Muscle of back (tissue), 13 donors: ENCODE measurements around the gene IPPK. TPM values are rescaled to one million over a fixed set of nuclear protein-coding genes. Genes with fewer than 3 reads are reported as not detected.

ENCODE experiments used
- DNase-seq, 3 donors: peaks; one replicate each; pipeline versions ENCODE4 v3.0.0 to v3.0.0-alpha.2; 2013
- long read RNA-seq, 9 donors: transcript quantifications; one replicate each; lab custom pipeline, GENCODE V29; 2026
- polyA plus RNA-seq, 10 donors: library from polyadenylated mRNA; unstranded; fragments of 120-200 nt; gene quantifications; one replicate each; pipeline ENCODE4 v1.2.1, GENCODE V29; 2013; ENCODE audit not compliant: insufficient read length in 10 of 10

The IPPK gene, protein sequence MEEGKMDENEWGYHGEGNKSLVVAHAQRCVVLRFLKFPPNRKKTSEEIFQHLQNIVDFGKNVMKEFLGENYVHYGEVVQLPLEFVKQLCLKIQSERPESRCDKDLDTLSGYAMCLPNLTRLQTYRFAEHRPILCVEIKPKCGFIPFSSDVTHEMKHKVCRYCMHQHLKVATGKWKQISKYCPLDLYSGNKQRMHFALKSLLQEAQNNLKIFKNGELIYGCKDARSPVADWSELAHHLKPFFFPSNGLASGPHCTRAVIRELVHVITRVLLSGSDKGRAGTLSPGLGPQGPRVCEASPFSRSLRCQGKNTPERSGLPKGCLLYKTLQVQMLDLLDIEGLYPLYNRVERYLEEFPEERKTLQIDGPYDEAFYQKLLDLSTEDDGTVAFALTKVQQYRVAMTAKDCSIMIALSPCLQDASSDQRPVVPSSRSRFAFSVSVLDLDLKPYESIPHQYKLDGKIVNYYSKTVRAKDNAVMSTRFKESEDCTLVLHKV
- polyA plus RNA-seq, result 1 to 10 TPM; 6.2 to 9.9 (median 7.8) TPM
- long read RNA-seq, donor 1, result 0 reads
- long read RNA-seq, donor 2, full-length matches to known transcripts, result 2 of 2 reads
- long read RNA-seq, donor 2, partial matches to known transcripts, result 0 of 2 reads
- long read RNA-seq, donor 2, other reads (novel, unspliced or antisense), result 0 of 2 reads
- long read RNA-seq, donor 3, result 0 reads
- long read RNA-seq, donor 4, full-length matches to known transcripts, result 1 of 1 reads
- long read RNA-seq, donor 4, partial matches to known transcripts, result 0 of 1 reads
- long read RNA-seq, donor 4, other reads (novel, unspliced or antisense), result 0 of 1 reads
- long read RNA-seq, donor 5, full-length matches to known transcripts, result 1 of 1 reads
- long read RNA-seq, donor 5, partial matches to known transcripts, result 0 of 1 reads
- long read RNA-seq, donor 5, other reads (novel, unspliced or antisense), result 0 of 1 reads
- long read RNA-seq, donor 6, full-length matches to known transcripts, result 1 of 1 reads
- long read RNA-seq, donor 6, partial matches to known transcripts, result 0 of 1 reads
- long read RNA-seq, donor 6, other reads (novel, unspliced or antisense), result 0 of 1 reads
- long read RNA-seq, donor 7, full-length matches to known transcripts, result 2 of 2 reads
- long read RNA-seq, donor 7, partial matches to known transcripts, result 0 of 2 reads
- long read RNA-seq, donor 7, other reads (novel, unspliced or antisense), result 0 of 2 reads
- long read RNA-seq, donor 8, result 0 reads
- long read RNA-seq, donor 9, result 0 reads

DNA sequence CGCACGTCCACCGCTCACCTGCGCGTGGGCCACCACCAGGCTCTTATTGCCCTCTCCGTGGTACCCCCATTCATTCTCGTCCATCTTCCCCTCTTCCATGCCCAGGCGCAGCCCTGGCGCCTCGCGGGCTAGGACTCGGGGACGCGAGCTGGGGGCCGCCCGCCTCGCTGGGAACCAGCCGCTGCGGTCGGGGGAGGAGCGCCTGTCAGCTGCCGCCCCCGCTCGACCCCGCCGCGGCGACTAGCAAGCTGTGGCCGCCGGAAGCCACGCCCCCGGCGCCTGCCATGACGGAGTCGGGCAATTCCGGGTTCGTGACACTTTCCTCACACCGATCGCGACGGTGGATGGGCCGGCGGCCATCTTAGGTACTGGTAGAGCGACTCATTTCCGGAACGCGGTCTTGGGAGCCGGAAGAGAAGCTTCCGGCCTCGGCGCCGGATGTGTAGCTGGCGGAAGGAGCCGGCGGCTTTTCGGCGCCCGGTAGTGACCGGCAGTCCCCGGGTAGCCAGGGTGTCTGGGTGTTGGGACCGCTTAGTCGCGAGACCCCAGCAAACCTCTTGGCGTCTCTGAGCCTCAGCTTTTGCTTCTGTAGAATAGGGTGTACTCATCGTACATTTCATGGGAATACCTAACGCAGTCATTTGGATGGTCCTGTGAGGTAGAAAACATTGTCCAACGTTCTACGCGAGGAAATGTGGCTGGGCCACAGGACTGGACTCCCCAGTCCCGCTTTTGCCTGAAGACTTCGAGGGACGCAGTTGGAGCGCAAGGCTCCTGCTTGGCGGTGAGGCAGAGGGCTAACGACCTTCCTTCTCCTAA, at the start of gene IPPK:
Gene IPPK (minus strand): TSS at position 242 of the 819 bp plus-strand sequence. CDS start 143 bp downstream, at position 99.
- peak; percentile 99 for DNase-seq

DNA sequence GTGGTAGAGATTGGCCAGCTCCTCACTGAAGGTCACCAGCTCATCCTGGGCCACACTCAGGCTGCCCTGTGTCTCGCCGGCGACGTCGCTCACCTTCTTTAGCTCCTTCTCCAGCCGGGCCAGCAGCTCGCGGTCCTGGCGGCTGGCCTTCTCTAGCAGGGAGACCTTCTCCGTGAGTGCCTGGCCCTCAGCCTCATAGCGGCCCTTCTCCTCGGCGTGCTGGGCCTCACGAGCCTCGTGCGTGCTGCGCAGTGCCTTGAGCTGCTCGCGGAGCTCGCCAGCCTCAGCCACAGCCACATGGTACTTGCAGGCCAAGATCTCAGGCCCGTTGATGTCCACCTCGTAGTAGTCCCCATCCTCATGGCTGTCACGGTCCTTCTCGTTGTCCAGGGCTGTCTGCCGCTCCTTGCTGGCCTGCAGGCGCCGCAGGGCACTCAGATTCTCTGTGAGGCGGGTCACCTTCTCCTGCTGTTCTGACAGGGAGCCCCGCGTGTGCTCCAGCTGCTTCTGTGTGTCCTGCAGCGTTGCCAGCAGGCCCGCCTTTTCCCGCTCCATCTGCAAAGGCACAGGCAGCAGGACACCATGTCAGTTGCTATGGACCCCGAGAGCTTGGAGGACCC, 49.2 kb upstream of the IPPK start:
- DNase-seq, result no peak

DNA sequence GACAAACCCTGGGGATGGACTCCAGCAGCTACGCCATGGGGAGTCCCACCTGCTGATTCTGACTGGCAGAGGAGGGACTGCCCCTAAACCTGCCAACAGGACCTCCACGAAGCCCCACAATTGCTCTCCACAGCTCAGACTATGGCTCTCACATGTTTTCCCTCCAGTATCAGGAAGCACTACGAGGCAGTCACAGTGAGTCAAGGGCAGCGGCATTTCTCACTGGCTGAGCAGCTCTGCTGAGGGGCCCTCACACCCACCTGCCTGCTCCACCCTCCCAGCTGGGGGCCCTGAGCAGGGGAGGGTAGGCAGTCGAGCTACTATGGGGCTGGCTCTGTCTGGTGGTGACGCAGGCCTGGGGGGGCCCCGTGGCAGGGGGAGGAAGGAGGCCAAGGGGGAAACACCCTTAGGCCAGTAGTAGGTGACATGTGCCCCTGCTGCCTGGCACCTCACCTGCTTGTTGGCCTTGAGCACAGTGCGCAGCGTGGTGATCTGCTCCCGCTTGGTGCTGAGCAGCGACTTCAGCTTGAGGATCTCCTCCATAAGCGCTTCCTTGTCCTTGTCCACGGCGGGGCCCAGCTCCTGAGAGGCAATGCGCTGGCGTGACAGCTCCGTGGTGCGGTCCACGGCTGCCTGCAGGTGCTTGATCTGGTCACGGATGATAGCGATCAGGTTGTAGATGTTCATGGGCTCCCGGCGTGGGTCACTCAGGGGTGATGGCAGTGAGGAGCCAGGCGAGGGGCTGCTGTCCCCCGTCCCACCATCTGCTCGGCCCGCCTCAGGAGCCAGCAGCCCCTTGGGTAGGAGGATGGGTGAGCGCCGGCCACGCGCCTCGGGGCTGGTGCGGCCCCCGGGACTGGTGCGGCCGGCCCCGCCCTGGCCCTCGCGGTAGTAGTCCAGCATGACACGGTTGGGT, 48.4 kb upstream of the IPPK start:
- DNase-seq, result no peak

DNA sequence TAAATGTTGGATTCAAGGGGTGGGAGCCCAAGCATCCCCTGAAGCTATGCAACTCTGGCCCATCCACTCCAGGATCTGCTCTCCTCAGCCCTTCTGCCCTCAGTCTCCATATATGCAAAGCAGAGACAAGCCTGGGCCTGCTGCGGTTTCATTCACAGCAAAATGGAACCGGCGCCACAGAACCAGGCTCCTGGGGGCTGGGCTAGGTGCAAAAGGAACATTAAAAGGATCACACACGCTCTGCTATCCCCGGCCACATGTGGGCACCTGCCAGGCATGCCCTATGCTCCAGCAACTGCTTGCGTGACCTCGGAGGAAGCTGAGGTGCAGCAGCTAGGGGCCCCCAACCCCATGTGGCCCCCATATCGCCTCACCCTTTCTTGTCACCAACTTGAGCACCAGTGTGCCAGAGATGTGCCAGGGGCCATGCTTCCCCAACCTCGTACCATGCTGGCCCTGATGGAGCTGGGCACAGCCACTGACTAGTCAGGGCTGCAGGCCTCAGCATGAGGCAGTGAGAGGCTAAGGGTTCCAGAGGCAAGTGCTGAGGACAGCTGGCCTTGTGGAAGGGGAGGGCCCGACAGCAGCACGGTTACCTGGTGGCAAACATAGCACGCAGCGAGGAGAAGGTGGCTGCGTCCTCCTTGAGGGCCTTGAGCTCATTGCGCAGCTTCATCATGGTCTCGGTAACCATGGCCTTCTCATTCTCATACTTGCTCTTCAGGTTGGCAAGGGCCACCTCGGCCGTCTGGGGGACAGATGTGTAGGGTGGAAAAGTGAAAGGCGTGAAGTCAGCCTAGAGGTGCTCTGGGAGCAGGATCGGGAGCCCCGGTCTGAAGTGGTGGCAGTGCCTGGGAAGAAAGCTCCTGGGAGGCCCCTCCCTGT, 47.5 kb upstream of the IPPK start:
- DNase-seq, result no peak

DNA sequence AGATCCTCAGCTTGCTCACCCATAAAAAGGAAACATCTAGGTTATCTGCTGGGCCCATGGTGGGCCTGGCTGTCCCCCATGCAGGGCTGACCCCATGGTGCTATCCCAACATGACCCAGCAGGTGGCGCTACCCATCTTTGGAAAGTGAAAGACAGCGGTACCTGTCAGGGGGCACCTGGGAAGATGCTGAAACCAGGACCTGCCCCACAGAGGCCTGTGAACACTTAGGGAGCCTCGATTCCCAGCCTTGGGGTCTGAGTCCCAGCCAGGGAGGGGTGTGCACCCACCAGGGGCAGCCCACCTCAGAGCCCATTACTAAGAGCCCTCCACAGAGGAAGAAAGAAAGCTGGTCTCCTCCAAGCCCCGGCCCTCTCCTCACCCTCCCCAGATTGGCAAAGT, 46.6 kb upstream of the IPPK start:
- DNase-seq, result peak in 2 of 3 donors; percentile 42 to 66

DNA sequence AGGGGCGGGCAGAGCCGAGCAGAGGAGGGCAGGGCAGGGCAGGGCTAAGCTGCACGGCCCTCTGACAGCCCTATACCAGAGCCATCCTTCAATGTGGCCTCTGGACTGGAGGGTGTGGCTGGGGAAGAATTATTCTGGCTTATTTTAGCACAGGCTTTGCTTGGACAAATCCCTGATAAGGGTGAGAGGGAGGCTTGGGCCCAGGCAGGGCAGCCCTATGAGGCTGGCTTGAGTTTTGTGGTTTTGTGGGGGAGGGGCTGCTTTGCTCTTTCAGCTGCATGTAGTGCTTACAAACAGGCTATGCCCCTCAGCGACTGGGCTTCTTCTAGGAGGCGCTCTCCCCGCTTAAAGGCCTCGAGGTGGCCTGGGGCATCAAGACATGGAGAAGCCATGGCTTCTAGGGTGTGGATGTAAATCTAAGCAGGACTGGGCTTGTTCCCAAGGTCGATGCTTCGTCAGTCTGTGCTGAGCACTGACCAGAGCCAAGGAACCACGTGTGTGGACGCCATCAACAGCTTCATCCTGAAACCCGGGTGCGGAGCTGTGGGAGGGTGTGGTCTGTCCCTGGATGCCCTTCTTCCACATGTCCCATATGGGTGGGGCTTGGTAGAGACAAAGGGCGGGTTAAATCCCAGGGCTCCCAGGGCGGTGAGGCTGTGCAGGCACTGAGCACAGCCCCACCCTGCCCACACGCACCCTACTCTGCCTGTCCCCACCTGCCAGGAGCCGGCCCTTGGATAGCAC, 45.7 kb upstream of the IPPK start:
- no peak for DNase-seq

DNA sequence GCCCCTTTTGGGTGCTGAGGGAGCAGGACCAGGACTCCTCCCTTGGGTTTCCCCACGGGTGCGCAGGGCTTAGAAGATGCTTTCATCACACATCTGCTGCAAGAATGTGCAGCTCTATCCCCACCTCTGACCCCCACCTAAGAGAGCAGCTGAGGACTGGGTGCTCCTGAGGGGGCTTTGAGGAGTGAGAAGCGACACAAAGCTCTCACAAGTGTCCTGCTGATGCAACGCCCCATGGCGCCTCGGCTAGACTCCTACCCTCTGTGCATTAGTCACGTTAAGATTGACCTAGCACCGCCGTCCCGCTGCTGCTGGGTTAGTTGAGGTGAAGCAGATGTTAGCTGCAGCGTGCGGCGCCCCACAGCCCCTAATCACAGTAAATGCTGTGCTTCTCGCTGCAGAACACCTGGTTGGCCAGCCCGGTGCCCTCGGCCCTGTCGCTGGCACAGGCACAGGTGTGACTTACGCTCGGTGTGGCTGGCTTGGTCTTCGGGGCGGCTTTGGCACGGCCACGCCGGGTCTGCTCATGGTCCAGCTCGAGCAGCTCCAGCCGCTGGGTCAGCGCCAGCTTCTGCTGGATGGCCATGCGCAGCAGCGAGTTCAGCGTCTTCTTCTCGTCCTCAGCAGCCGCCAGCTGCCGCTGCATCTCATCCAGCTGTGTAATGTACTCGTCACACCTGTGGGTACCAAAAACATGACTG, 45.0 kb upstream of the IPPK start:
- DNase-seq, result no peak

DNA sequence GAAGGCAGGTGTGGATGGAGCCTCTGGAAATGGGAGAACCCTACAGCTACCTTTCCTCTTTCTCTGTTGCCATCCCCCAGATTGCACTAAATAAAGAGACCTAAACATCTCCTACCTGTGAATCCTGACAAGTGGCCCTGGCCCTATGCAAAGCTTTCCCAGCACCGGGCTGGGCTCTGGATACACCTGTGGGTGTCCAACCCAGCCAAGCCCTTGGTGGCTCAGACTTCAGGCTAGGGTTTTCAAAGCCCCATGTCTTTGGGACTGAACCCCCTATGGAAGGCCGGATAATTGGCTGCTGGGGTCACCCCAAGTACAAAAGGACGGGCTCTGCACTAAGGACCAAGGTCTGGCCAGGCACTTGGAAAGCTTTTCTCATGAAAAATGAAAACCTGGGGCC, 44.1 kb upstream of the IPPK start:
- no peak for DNase-seq

DNA sequence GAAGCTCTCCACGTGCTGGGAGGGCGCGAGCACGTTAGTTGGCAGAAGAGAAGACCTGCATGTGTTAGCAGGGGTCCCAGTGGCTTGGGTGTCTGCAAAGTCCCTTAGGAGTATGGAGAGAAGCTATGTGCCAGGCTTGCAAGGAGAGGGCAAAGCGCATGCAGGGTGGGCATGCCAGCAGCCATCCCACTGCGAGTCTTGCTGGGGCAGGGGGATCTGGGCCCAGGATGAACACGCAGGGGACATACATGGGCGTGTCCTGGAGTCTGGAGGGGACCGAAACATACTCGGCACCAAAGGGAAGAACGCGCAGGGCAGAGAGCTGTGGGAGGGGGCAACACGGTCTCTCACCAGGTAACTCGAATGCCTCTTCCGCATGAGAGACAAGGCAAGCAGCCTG, 43.6 kb upstream of the IPPK start:
- no peak for DNase-seq

DNA sequence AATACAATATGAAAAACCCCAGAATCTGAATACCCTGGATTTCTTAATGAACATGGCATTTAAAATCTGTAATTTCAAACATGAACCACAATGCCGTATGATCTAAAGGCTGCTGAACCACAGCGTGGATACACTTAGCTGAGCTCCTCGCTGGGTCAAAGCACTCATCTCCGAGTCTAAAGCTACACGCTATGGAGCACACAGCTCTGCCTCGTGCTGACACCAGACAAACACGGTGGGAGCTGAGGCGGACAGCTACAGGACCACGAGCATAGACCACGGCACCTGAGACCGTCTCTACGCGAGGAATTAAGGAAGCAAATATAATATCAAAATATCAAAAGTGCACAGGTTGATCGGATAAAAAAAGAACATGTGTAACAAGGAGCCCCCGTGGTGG, 42.8 kb upstream of the IPPK start:
- DNase-seq, result no peak

DNA sequence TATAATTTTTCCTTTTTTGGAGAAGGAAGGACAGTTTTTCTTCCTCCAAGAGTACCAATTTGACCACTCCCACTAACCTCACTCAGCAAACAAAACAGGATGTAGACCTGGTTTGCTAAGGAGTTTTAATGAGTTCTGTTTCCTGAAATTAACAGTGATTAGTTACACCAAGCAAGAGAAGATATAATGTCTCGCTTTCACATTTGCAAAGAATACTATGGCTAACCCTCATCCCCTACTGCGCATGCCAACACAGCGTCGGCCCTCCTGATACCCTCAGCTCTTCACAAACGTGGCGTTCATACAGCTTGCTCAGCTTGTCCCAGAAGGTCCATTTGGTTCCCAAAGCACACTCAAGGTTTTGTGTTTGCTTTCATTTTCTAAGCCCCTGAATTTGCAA, 41.9 kb upstream of the IPPK start:
- DNase-seq, result no peak

DNA sequence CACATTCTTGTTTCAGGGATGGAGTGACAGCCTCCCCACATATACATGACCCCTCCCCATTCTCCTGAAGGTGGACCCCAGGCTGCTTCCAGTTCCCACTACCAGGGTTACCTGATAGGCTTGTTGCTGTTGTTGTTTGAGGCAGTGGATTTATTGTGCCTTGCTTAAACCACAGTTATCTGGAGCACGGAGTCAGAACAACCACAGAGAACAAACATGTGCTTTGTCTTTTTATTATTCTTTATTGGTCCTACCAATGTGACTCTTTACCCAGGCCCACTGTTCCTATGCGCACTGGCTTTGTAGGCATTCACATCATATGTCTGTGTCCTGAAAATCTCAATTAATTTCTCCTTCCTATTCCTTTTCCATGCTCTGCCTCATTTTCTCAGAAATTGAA, 41.2 kb upstream of the IPPK start:
- DNase-seq, result no peak

DNA sequence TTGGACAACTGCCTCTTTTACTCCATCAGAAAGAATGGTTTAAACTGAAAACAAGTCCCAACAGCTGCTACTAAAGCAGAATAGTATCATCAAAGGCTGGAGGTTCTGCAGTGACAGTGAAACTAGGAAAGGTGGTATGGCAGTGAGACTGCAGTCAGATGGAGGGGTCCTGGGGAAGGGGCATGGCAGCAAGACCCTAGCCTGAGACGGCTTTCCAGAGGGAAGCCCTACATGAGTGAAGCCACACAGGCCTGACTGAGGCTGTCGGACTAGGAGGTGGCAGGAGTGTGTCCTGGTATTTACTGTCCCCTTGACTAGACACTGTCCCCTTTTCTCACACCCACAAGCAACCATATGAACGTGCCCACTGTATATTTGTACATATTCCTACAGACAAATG, 40.4 kb upstream of the IPPK start:
- DNase-seq, result no peak

DNA sequence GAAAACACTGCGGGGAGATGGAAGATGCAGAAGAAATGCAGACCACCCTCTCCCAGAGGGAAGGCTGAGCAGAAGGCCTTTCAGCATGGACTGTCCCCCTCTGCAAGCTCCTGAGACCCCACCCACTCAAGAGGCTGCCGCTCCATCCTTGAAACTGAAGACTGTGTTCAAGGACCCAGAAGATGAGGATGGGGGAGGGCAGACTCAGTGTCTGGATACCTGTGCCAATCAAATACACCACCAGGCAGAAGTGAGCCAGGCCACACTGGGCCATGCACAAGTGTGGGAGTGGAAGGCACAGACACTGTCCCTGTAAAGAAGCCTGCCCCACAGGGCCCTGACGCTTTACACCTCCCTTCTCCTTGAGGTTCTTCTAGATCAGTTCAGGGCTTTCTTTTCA, 40.0 kb upstream of the IPPK start:
- no peak for DNase-seq

DNA sequence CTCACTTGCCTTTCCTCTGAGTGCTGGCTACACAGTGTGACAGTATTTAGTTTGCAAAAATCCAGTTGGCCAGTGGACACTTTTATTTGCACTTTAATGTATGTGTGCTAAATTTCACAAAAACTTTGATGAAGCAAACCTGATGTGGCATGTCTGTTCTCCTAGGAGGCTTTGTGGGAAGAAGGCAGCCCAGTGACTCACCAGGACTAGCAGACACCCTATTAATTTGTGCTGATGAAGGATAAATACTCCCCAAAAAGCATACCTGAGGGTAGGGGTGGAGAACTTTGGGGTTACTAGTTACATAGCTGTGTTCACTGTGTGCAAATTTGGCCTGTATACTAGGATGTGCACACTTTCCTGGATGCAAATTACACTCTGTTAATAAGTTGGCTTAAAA, 39.3 kb upstream of the IPPK start:
- no peak for DNase-seq

DNA sequence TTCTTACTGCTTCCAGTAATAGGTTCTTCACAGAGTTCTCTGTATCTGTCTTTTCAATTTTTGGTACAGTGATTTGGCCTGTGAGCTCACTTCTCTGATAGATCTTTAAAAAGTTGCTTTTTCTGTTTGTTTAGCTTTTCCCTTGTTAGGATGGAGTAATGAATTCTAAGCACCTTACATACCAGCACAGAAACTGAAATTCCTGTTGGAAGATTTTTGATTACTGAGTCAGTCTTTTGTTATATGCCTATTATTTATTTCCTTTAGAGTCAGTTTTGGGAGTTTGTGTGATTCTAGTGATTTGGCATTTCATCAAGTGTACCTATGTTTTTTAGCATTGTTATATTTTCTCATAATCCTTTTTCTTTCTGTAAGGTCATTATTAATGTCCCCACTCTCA, 37.6 kb upstream of the IPPK start:
- DNase-seq, result no peak
